Sigmoid colon (tissue), 4 donors: ENCODE measurements around the gene FBXL17.

Experiments used
- EP300 ChIP-seq, 4 donors: sonication (generic); formaldehyde crosslinking; IDR thresholded peaks; one replicate each; pipeline ENCODE4 v1.6.1; 2017; ENCODE audit warnings: antibody characterized with exemption in 4 of 4
- TF ChIP-seq, protein P1 (sequence below), 4 experiments: fragments of 450-650 bp in 3 of 4; fragments of 200-600 bp in 1 of 4; IDR thresholded peaks; one replicate each; pipeline ENCODE4 v1.5.1; 2016 to 2019; ENCODE audit warnings: antibody characterized with exemption in 4 of 4, mild to moderate bottlenecking in 3 of 4, moderate library complexity in 2 of 4

DNA sequence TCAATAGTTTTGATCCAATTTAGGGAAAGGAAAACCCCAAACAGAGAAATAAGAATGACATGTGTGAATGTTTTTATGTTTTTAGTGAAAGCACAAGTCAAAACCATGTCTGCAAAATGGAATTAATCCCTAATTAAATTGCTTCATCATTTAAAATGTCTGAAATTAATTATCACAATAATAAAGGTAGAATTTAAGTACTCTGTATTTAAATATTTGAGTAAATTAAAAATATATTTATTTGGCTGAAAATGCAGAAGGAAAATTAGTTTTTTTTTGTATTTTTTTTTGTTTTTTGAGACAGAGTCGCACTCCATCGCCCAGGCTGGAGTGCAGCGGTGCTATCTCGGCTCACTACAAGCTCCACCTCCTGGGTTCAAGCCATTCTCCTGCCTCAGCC is 380.7 kb downstream of the FBXL17 start:
- TF ChIP-seq EP300 (IDR thresholded peaks at IDR 0.05) = no peak
- TF ChIP-seq, protein P1, sequence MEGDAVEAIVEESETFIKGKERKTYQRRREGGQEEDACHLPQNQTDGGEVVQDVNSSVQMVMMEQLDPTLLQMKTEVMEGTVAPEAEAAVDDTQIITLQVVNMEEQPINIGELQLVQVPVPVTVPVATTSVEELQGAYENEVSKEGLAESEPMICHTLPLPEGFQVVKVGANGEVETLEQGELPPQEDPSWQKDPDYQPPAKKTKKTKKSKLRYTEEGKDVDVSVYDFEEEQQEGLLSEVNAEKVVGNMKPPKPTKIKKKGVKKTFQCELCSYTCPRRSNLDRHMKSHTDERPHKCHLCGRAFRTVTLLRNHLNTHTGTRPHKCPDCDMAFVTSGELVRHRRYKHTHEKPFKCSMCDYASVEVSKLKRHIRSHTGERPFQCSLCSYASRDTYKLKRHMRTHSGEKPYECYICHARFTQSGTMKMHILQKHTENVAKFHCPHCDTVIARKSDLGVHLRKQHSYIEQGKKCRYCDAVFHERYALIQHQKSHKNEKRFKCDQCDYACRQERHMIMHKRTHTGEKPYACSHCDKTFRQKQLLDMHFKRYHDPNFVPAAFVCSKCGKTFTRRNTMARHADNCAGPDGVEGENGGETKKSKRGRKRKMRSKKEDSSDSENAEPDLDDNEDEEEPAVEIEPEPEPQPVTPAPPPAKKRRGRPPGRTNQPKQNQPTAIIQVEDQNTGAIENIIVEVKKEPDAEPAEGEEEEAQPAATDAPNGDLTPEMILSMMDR (IDR thresholded peaks at IDR 0.05) = no peak
